ENCODE data around the gene USP24.
"Not testable (repeated sequence)": the region's sequence is repeated elsewhere in the genome, so short reads cannot be mapped to it uniquely, and the experiment has no call there.

The USP24 gene

GRCh38 chr1:55197099-55197498 lies 18.1 kb downstream of the USP24 start:
- no peak for DNase-seq

- peak in 1 of 4 experiments; percentile 37 for DNase-seq
Measured at GRCh38 chr1:55196433-55197035, 18.6 kb downstream of the USP24 start.

- peak; percentile 14 to 73 (median 48) for DNase-seq
Measured at GRCh38 chr1:55195521-55196233, 19.5 kb downstream of the USP24 start.

DNA sequence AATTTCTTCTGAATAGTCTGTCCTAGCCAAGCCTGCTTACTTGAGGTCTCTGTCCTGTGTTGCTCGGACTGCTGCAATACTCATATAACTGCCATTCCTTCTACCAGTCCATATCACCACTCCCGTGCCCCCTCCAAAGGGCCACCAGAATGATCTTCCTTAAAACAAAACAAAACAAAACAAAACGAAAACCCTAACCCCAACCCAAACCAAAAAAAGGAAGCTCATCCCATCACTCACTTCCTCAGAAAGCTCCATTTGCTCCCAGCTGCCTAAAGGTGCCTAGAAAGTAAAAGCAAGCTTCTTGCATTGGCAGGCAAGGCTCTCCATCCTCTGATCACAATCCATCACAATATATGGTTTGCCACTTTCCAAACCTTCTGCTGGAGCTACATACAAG lies 20.3 kb downstream of the USP24 start:
- peak in 3 of 4 experiments; percentile 39 to 51 (median 39) for DNase-seq

DNA sequence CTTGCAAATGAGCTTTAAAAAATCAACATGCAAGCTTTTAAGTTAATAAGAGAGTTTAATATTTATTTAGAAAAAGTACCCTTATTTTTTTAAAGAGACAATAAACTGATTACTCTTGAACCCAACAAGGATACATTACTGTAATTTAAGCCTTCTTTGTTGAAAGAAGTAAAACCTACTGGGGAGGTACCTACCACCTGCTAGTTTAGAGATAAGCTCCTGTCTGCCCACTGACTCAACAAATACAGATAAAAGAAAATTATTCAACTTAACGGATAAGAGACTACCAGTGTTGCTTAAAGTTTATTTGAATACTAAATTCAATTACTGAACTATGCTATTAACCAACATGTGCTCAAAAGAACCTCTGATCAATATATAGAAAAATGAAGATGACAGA lies 23.1 kb downstream of the USP24 start:
- DNase-seq, result no peak

DNA sequence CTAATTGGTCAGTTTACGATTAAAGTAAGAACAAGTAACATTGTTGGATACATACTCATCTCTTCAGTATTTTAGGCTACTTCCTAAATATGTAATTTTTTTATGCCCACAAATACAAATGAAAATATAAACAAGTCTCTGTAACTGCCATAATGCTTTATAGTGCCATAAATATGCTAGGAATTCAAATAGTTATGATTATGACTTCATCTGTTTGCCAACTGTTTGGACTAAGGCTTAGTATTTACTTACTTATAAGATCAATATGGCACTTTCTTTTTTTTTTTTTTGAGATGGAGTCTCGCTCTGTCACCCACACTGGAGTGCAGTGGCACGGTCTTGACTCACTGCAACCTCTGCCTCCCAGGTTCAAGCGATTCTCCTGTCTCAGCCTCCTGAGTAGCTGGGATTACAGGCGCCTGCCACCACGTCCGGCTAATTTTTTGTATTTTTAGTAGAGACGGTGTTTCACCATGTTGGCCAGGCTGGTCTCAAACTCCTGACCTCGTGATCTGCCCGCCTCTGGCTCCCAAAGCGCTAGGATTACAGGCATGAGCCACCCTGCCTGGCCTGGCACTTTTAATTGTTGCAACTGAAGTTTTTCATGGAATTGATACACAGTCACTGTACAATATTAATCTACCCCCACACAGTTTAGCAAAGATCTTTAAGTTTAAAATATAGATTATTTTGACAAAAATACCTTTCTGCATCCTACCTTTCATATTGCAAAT lies 23.8 kb downstream of the USP24 start:
- not testable (repeated sequence) for DNase-seq

DNA sequence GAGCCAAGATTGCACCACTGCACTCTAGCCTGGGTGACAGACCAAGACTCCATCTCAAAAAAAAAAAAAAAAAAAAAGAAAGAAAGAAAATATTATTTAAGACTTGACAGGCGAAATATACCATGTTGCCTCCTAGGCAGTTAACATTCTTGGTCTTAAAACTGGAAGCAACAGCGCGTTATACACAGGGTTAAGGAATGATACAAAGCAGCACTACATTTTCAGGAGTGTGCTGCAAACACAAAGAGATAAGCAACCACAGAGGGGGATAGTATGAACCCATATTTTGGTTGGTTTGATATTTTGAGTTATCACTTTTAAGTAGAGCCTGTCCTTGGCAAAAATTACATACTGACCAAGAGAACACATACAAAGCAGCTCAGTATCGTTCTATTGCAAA lies 25.1 kb downstream of the USP24 start:
- DNase-seq, result no peak

- no peak for DNase-seq
Measured at GRCh38 chr1:55188909-55189308, 26.3 kb downstream of the USP24 start.

GRCh38 chr1:55185832-55186231 lies 29.3 kb downstream of the USP24 start:
- no peak for DNase-seq

DNA sequence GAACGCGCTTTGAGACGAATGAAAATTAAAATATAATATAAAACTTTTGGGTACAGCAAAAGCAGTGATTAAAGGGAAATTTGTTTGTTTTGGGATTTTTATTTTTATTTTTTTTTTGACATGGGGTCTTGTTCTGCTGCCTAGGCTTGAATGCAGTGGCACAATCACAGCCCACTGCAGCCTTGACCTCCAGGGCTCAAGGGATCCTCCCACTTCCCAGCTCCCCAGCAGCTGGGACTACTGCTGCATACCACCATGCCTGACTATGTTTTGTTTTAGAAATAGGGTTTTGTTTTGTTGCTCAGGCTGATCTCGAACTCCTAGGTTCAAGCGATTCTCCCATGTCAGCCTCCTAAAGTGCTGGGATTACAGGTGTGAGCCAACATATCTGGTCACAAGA lies 30.3 kb downstream of the USP24 start:
- DNase-seq, result no peak

DNA sequence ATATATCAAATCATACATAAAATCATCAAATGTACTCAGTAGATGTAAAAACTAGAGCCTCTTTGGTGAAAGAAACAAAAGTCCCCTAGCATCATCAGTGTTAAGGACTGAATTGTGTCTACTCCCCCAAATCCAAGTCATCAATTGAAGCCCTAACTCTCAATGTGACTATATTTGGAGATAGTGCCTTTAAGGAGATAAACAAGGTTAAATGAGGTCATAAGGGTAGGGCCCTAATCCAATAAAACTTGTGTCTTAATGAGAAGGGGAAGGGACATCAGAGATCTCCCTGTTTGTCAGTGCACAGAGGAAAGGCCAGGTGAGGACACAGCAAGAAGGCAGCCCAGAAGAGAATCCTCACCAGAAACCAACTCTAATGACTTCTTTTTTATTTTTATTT lies 33.5 kb downstream of the USP24 start:
- DNase-seq, result no peak

- DNase-seq, result no peak
Measured at GRCh38 chr1:55180075-55180670, 35.0 kb downstream of the USP24 start.

DNA sequence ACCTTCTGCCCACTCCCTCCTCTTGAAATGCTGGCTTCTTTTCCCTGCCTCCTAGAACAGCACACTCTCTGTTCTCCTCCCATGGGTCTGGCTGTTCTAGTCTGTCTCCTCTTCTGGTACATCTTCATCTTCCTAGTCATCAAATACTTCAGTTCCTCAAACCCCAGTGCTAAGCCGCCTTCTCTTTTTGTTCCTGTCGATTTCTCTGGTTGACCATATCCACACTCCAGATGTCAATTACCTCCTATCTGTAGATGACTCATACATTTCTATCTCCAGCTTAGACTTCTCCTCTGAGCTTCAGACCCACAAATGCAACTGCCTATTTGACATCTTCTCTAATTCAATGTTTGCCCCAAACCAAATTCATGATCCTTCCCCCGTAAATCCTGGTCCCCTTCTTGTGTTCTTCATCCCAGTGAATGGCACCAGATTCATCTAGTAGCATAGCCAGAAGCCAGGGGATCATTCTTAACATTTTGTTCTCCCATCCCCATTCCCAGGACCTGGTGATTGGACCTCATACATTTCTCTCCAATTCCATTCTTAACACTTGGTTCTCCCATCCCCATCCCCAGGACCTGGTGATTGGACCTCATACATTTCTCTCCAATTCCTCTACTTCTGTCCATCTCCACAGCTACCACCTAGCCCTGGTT lies 35.9 kb downstream of the USP24 start:
- DNase-seq, result peak; percentile 6 to 41 (median 22)

- DNase-seq, result no peak
Measured at GRCh38 chr1:55172687-55173086, 42.5 kb downstream of the USP24 start.

- no peak for DNase-seq
Measured at GRCh38 chr1:55172272-55172671, 42.9 kb downstream of the USP24 start.

DNA sequence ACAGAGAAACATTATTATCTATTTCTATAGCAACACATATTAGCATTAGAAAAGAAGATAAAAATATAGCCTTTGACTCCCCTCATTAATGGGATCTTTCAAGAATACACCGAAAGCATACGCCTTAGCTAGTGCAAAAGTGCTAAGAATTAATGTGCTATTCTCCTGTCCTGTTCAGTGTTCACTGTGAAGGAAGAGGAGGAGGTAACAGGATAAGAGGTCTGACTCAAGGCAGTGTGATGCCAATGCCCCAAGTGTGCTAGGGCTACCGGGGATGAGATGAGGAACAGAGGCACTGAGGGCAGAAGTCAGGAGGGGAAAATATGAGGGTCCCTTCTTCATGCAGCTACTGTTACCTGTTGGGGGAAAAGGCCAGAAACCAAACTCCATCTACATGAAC lies 43.5 kb downstream of the USP24 start:
- DNase-seq, result no peak

GRCh38 chr1:55170426-55170825 lies 44.7 kb downstream of the USP24 start:
- no peak for DNase-seq

DNA sequence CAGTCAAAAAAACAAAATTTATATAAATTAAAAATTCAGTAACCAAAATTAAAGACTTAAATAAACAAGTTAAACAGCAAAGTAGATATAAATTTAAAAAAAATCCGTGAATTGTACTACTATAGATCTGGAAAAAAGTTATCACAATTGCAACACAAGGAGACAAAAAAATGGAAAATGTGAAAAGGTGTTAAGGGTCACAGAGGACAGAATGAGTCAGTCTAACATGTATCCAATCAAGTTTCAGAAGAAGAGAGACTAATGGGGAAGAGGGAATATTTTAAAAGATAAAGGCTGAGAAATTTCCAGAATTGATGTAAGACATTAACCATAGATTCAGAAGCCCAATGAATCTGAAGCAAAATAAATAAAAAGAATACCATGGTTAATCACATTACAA lies 46.0 kb downstream of the USP24 start:
- DNase-seq, result no peak

GRCh38 chr1:55168353-55168752 lies 46.8 kb downstream of the USP24 start:
- DNase-seq, result no peak

DNA sequence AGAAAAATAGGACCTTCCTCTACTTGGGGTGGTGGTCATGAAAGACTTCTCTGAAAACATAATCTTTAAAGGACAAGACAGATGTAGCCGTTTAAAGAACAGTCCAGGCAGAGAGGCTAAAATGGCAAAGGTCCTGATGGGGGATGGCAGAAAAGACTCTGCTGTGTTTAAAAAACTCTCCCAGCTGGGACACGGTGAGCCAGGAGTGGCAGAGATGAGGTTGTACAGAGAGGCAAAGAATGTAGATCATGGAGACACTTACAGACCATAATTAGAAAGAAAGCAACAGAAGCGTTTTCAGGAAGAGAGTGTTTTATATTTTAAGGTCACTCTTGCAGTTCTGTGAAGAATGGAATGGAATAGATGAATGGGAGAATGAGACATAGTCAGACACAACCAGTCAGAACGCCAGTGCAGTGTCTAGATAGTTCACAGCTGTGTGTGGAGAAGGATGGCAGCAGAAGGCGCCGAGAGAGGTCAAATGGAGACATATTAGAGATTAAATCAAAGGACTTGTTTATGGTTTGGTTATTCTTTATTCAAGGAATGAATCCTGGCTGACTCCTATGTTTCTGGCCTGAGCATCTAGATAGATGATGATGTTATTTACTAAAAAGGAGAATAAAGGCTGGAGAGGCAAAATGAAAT lies 47.8 kb downstream of the USP24 start:
- DNase-seq, result no peak

- no peak for DNase-seq
Measured at GRCh38 chr1:55164906-55165305, 50.3 kb downstream of the USP24 start.

DNA sequence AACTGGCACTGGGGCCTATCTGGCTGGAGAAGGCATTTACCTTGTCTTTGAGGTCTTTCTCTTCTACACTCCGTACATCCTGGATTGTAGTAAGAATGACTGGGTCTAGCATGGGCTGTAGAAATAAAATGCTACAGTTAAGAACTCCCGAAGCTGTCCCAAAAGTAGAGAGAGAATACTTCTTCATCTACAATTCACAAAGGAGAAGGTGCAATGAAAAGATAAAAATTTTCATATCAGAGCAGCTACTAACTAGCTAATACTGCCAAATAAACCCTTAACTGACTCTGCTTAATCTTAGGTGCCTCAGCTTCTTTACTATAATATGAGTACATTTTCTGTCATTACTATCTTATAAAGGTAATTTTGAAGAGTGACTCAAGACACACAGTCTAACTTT lies 55.6 kb downstream of the USP24 start:
- no peak for DNase-seq
